MM.1S (cell line): Measurements from ENCODE around the gene ZBTB39.

ENCODE experiments used
- CTCF ChIP-seq: fragments of 300-600 bp; sonication (generic); IDR thresholded peaks from 2 replicates; pipeline ENCODE4 v1.5.1; 2016; ENCODE audit warnings: antibody characterized with exemption, low read length, mixed read lengths
- EZH2 ChIP-seq: fragments of 300-600 bp; sonication (generic); optimal IDR thresholded peaks from 2 replicates; pipeline ENCODE3; 2017; ENCODE audit warnings: low read depth, mild to moderate bottlenecking, antibody characterized with exemption, low read length, mixed read lengths
- EZH2phosphoT487 ChIP-seq: fragments of 300-600 bp; sonication (generic); IDR thresholded peaks from 2 replicates; pipeline ENCODE4 v1.6.1; 2018; ENCODE audit warnings: antibody characterized with exemption, low read length

GRCh38 chr12:57055824-57056223 is 49.5 kb upstream of the ZBTB39 start:
- no peak for TF ChIP-seq EZH2
- no peak for TF ChIP-seq CTCF
- TF ChIP-seq EZH2phosphoT487 = no peak
